DND-41 (cell line): Measurements from ENCODE around the gene GATB.

Source experiments
- ATAC-seq: fragments of 200-7000 bp; cut with Tn5 transposase; 3 replicates; pipeline ENCODE4 v1.9.1; 2021; ENCODE audit warnings: low read depth; ENCODE audit not compliant: insufficient read depth
- DNase-seq: peaks from one replicate; pipeline ENCODE4 v3.0.0-alpha.2; 2020
- H2AFZ ChIP-seq: 2 replicates; pipeline ENCODE4 v1.6.0; 2012; ENCODE audit warnings: low read depth, low read length
- H3K27ac ChIP-seq: 2 replicates; pipeline ENCODE4 v1.5.1; 2012; ENCODE audit warnings: low read length, inconsistent platforms
- H3K27me3 ChIP-seq: fragments of 200-600 bp; sonication (generic); 2 replicates; pipeline ENCODE4 v1.6.0; 2012; ENCODE audit warnings: low read length, mild to moderate bottlenecking, inconsistent platforms; ENCODE audit not compliant: insufficient read depth, poor library complexity
- H3K36me3 ChIP-seq: 2 replicates; pipeline ENCODE4 v1.5.1; 2012; ENCODE audit warnings: low read length, inconsistent platforms; ENCODE audit not compliant: insufficient read depth
- H3K4me1 ChIP-seq: 2 replicates; pipeline ENCODE4 v1.5.1; 2012; ENCODE audit warnings: mild to moderate bottlenecking, low read length; ENCODE audit not compliant: insufficient read depth
- H3K4me2 ChIP-seq: 2 replicates; pipeline ENCODE4 v1.6.0; 2012; ENCODE audit warnings: mild to moderate bottlenecking, moderate library complexity, low read length, inconsistent platforms; ENCODE audit not compliant: insufficient read depth
- H3K4me3 ChIP-seq, 2 experiments: fragments of 200-600 bp in 1 of 2; shearing (Covaris generic) in 1 of 2; 2 replicates each; pipeline ENCODE4 v1.5.1; 2012 to 2016; ENCODE audit warnings: inconsistent platforms in 2 of 2, low read length in 2 of 2, mild to moderate bottlenecking in 2 of 2, low read depth in 1 of 2, moderate library complexity in 1 of 2
- H3K79me2 ChIP-seq: 2 replicates; pipeline ENCODE4 v1.6.0; 2012; ENCODE audit warnings: low read length, inconsistent platforms; ENCODE audit not compliant: insufficient read depth
- H3K9ac ChIP-seq: 2 replicates; pipeline ENCODE4 v1.6.0; 2012; ENCODE audit warnings: low read depth, mild to moderate bottlenecking, inconsistent platforms, low read length, moderate library complexity
- H3K9me3 ChIP-seq: 2 replicates; pipeline ENCODE4 v1.5.1; 2012; ENCODE audit warnings: low read length, moderate library complexity, mild to moderate bottlenecking, inconsistent platforms; ENCODE audit not compliant: insufficient read depth, severe bottlenecking
- H4K20me1 ChIP-seq: 2 replicates; pipeline ENCODE4 v1.6.0; 2012; ENCODE audit warnings: low read length; ENCODE audit not compliant: insufficient read depth
- EZH2 ChIP-seq: IDR thresholded peaks from 3 replicates; pipeline ENCODE4 v1.6.1; 2012; ENCODE audit warnings: borderline replicate concordance, low read depth, mild to moderate bottlenecking, moderate library complexity, low read length, inconsistent platforms; ENCODE audit not compliant: severe bottlenecking
- TF ChIP-seq, protein P1 (sequence below): IDR thresholded peaks from 2 replicates; pipeline ENCODE4 v1.5.1; 2012; ENCODE audit warnings: borderline replicate concordance, low read length, moderate library complexity, mild to moderate bottlenecking; ENCODE audit not compliant: poor library complexity, severe bottlenecking; ENCODE audit errors: extremely low read depth

The GATB gene

DNA sequence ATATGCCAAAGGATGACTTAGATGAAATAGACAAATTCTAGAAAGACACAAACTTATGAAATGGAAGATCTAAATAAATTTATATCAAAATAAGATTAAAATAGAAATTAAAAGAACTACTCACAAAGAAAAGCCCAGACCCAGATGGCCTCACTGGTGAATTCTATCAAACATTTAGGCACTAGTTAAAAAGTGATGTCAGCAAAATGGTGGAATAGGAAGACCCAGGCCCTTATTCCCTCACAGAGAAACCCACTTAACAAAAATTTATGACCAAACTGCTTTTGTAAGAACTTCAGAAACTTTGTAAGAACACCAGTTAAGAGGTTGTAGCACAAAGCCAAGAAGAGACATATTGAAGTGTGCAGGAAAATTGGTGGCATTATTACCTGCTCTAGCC, 129.5 kb downstream of the GATB start:
- H3K36me3 ChIP-seq, result no peaks in the 10 kb centered on the region
- no peak overlapping the region for H3K4me2 ChIP-seq
- H3K27ac ChIP-seq, result no peak overlapping the region
- H2AFZ ChIP-seq, result no peak overlapping the region
- no peaks in the 10 kb centered on the region for H3K4me1 ChIP-seq
- TF ChIP-seq, protein P1, sequence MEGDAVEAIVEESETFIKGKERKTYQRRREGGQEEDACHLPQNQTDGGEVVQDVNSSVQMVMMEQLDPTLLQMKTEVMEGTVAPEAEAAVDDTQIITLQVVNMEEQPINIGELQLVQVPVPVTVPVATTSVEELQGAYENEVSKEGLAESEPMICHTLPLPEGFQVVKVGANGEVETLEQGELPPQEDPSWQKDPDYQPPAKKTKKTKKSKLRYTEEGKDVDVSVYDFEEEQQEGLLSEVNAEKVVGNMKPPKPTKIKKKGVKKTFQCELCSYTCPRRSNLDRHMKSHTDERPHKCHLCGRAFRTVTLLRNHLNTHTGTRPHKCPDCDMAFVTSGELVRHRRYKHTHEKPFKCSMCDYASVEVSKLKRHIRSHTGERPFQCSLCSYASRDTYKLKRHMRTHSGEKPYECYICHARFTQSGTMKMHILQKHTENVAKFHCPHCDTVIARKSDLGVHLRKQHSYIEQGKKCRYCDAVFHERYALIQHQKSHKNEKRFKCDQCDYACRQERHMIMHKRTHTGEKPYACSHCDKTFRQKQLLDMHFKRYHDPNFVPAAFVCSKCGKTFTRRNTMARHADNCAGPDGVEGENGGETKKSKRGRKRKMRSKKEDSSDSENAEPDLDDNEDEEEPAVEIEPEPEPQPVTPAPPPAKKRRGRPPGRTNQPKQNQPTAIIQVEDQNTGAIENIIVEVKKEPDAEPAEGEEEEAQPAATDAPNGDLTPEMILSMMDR, result no peak
- no peak for TF ChIP-seq EZH2
- no peak for DNase-seq
- H4K20me1 ChIP-seq, result no peaks in the 10 kb centered on the region
- H3K9me3 ChIP-seq, result no peaks in the 10 kb centered on the region
- no peaks in the 10 kb centered on the region for H3K79me2 ChIP-seq
- no peak overlapping the region for H3K4me3 ChIP-seq
- H3K27me3 ChIP-seq, result no peaks in the 10 kb centered on the region
- ATAC-seq, result no peak
- H3K9ac ChIP-seq, result no peak overlapping the region

DNA sequence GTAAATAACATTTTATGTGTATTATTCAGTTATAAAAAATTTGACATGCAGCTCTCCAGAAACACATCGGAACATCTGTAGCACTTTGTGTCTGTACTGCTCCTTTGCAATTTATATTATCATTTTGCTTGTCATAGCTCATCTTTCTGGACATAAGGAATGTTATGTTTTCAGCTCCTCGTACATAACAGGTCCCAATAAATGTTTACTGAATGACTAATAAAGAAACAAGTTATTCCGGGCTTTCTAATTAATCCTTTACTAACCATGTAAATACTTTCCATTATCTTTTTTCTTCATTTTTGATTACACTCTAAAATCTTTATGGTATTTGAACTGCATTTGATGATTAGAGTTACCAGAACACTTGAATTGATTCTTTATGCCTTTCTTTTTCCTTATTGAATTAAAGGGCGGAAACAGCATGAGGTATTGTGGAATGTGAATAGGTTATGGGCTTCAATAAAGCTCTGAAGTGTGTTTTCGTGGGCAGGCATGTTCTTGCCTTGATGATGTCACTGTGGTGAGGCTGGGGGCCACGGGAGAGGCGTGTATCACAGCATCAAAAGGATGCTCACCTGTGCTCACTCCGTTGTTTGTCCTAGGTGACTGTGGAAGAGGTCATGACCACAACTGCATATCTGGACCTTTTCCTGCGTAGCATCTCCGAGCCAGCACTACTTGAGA, 131.6 kb downstream of the GATB start:
- Histone ChIP-seq H4K20me1 (no peaks in the 10 kb centered on the region), H3K79me2 (no peaks in the 10 kb centered on the region), H3K4me2 (no peak overlapping the region), H3K36me3 (no peaks in the 10 kb centered on the region), H3K4me1 (no peaks in the 10 kb centered on the region), H2AFZ (no peak overlapping the region), H3K9me3 (no peaks in the 10 kb centered on the region), H3K9ac (no peak overlapping the region), H3K27me3 (no peaks in the 10 kb centered on the region), H3K27ac (no peak overlapping the region), H3K4me3 (no peak overlapping the region)
- no peak for DNase-seq
- TF ChIP-seq, protein P1, result no peak
- no peak for TF ChIP-seq EZH2
- no peak for ATAC-seq

DNA sequence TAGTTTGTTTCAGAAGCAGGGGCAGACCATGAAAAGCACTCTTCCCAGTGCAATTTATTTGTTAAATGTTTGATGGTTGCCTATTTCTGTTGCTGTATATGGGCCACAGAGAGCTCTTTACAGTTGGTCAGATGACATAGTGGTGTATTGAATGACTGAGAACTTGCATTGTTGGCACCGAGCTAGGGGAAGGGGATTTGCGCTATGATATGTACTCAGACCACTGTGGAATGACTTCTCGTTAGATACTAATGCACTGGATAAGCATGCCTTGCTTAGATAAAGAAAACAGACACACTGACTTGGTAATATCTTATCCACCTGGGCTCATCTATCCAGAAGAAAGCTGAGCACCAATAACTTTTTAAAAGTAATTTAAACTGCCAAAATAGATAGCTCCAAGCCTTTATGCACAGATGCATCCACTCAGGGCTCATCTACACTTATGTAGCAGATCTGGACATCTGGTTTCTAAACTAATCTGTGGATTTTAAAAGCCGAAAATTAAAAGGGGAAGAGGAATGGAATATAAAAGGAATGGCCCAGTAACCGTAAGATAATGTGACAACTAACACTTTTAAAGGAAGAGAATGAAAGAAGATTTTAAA, 132.7 kb downstream of the GATB start:
- DNase-seq (no peak), ATAC-seq (no peak)
- H3K79me2 ChIP-seq, result no peaks in the 10 kb centered on the region
- no peaks in the 10 kb centered on the region for H3K4me1 ChIP-seq
- no peaks in the 10 kb centered on the region for H3K27me3 ChIP-seq
- H3K4me3 ChIP-seq, result no peak overlapping the region
- H3K9ac ChIP-seq, result no peak overlapping the region
- H4K20me1 ChIP-seq, result no peaks in the 10 kb centered on the region
- no peaks in the 10 kb centered on the region for H3K36me3 ChIP-seq
- H3K9me3 ChIP-seq, result no peaks in the 10 kb centered on the region
- no peak overlapping the region for H3K4me2 ChIP-seq
- TF ChIP-seq, protein P1, result no peak
- no peak for TF ChIP-seq EZH2
- H3K27ac ChIP-seq, result no peak overlapping the region
- H2AFZ ChIP-seq, result no peak overlapping the region
